ENCODE data around the gene SALL3. TPM values are rescaled to one million over a fixed set of nuclear protein-coding genes. Genes with fewer than 3 reads are reported as not detected.
A peak's percentile ranks its signal among the peaks of the same experiment; 100 is the strongest.

The SALL3 gene
- total RNA-seq, 4 donors from 2014 or later, result 0.21 to 0.40 TPM; not detected in 2

DNA sequence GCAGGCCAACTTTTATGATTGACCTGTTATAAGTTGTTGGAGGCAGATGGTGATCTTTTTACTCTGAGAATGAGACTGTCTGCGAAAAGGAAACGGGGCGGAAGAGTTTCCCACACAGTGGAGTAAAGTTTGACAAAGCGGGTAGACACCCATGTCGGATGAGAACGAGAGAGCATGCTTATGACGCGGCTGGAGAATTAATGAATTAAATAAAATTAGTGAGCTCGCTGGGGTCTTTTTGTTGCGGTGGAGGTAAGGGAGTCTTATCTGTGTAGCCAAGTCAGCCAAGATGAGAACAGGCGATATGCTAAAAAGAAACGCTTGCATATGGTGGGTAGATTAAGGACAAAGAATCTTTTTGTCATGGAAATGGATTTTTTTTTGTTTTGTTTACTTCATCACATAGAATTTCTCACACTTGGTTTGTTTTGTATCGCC is 1.8 kb downstream of the SALL3 start:
- peaks cover 38% of the 10 kb centered on the region for H3K4me1 ChIP-seq
- H3K27ac ChIP-seq, result no peak overlapping the region
- no peaks in the 10 kb centered on the region for H3K36me3 ChIP-seq
- no peaks in the 10 kb centered on the region for H3K9me3 ChIP-seq
- TF ChIP-seq EP300 (IDR thresholded peaks at IDR 0.05), result no peak
- TF ChIP-seq POLR2A (IDR thresholded peaks at IDR 0.05), result no peak
- TF ChIP-seq, protein P1, sequence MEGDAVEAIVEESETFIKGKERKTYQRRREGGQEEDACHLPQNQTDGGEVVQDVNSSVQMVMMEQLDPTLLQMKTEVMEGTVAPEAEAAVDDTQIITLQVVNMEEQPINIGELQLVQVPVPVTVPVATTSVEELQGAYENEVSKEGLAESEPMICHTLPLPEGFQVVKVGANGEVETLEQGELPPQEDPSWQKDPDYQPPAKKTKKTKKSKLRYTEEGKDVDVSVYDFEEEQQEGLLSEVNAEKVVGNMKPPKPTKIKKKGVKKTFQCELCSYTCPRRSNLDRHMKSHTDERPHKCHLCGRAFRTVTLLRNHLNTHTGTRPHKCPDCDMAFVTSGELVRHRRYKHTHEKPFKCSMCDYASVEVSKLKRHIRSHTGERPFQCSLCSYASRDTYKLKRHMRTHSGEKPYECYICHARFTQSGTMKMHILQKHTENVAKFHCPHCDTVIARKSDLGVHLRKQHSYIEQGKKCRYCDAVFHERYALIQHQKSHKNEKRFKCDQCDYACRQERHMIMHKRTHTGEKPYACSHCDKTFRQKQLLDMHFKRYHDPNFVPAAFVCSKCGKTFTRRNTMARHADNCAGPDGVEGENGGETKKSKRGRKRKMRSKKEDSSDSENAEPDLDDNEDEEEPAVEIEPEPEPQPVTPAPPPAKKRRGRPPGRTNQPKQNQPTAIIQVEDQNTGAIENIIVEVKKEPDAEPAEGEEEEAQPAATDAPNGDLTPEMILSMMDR (IDR thresholded peaks at IDR 0.05), result no peak
- TF ChIP-seq POLR2AphosphoS5 (IDR thresholded peaks at IDR 0.05), result no peak
- no peak for DNase-seq (ENCODE audit: low spot score in 2 of 2)
- WGBS, result 15% methylated on average over 13 of the region's 13 CpGs
- H3K4me3 ChIP-seq, result peak overlapping the region; percentile 31
- H3K27me3 ChIP-seq, result peaks cover 100% of the 10 kb centered on the region

DNA sequence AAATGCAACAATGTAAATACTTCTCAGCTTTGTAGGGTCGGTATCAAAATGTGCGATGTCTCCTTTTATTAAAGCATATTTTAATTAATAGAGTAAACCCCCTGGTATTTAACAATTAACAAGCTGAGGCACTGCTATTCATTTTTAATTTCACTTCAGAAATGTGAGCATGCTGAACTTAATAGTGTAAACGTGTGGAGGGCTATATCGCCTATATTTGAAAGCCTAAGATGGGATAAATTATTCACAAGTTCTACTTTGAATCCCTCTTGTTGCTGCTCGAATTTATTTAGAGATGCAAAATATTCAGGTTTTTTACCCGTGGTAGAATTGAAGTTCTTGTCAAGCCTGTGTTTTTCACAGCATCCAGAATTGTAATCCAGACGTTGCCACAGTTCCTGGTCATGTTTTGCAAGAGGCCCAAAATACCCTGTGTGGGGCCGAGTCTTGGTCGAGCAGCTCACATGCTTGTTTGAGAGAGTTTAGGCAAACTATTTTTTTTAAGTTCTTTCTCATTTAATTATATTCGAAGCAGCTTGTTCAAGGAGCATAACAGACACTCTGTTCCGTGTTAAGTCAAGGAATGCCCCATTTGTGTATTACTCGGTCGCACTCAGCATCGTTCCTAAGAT is 2.5 kb downstream of the SALL3 start:
- TF ChIP-seq POLR2A (IDR thresholded peaks at IDR 0.05) (no peak), EP300 (IDR thresholded peaks at IDR 0.05) (no peak)
- TF ChIP-seq, protein P1 (IDR thresholded peaks at IDR 0.05), result no peak
- Histone ChIP-seq H3K27me3 (peaks cover 99% of the 10 kb centered on the region), H3K9me3 (no peaks in the 10 kb centered on the region), H3K4me3 (no peak overlapping the region), H3K4me1 (peaks cover 38% of the 10 kb centered on the region), H3K27ac (no peak overlapping the region), H3K36me3 (no peaks in the 10 kb centered on the region)
- no peak for DNase-seq (ENCODE audit: low spot score in 2 of 2)
- WGBS, result 9% methylated on average over 14 of the region's 14 CpGs

DNA sequence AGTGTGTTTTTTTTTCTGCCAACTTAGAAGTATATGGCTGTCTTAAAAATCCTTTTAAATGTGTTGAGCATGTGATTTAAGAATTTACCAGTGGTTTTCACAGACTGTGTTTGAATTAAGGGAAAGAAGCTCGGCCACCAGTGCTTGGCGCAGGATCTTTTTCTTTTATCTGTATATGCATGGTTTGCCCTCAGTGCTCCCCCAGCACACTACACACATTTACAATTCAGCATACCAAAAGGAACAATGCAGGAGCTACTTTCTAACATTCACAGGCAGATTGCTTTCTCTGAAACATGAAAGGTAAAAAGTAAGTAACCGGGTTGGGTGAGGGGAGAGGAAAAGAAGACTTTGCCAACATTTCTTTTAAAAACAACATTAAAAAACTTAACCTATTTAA is 3.9 kb downstream of the SALL3 start:
- TF ChIP-seq POLR2AphosphoS5 (IDR thresholded peaks at IDR 0.05) (no peak), EP300 (IDR thresholded peaks at IDR 0.05) (no peak), POLR2A (IDR thresholded peaks at IDR 0.05) (no peak)
- TF ChIP-seq, protein P1 (IDR thresholded peaks at IDR 0.05), result no peak
- WGBS, result 52% methylated on average over 3 of the region's 3 CpGs
- H3K27me3 ChIP-seq, result peaks cover 99% of the 10 kb centered on the region
- no peak overlapping the region for H3K4me3 ChIP-seq
- DNase-seq (ENCODE audit: low spot score in 2 of 2), result no peak
- no peaks in the 10 kb centered on the region for H3K36me3 ChIP-seq
- H3K9me3 ChIP-seq, result no peaks in the 10 kb centered on the region
- peaks cover 35% of the 10 kb centered on the region for H3K4me1 ChIP-seq
- H3K27ac ChIP-seq, result no peak overlapping the region

DNA sequence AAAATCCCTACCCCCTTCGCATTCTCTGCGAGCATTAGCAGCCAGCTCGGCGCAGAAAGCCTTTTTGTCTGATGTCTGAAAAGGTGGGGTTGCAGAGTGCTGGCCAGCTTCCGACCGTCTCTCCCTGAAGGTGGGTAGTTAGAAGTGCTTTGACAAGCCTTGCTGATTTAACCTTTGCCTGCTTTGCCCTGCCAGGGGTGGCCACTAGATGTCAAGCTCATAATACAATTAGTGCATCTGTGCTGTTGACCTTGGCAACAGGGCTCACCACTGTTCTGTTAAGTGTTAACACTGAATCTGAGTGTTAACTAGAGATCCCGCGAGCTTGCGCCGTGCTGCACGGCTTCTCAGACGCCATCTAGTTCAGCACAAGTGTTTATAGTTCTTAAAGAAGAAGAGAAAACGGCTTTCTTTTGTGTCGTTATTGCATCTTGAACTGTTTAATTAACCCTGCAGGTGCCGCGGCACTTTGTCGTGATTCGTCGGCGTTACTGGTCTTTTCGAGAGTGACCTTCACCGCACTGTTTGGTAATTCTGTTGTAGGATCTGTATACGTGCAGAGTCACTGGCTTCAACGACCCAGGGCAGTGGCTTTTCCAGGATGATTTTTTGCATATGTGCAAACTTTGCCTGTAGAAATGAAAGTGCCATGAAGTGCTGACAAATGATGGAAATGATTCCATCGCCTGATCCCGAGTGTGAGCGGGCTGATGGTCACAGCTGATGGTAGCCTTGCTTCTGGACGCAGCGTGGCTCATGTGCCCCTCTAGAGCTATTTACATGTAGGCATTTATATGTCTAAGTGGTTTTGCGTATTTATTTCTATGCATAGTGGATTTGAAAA is 5.5 kb downstream of the SALL3 start:
- WGBS, result 35% methylated on average over 30 of the region's 30 CpGs
- TF ChIP-seq POLR2A (IDR thresholded peaks at IDR 0.05) (no peak), POLR2AphosphoS5 (IDR thresholded peaks at IDR 0.05) (no peak), EP300 (IDR thresholded peaks at IDR 0.05) (no peak)
- TF ChIP-seq, protein P1 (IDR thresholded peaks at IDR 0.05), result no peak
- no peaks in the 10 kb centered on the region for H3K9me3 ChIP-seq
- H3K27ac ChIP-seq, result no peak overlapping the region
- H3K4me1 ChIP-seq, result peaks cover 25% of the 10 kb centered on the region
- DNase-seq (ENCODE audit: low spot score in 2 of 2), result no peak
- H3K36me3 ChIP-seq, result no peaks in the 10 kb centered on the region
- peaks cover 91% of the 10 kb centered on the region for H3K27me3 ChIP-seq
- no peak overlapping the region for H3K4me3 ChIP-seq

DNA sequence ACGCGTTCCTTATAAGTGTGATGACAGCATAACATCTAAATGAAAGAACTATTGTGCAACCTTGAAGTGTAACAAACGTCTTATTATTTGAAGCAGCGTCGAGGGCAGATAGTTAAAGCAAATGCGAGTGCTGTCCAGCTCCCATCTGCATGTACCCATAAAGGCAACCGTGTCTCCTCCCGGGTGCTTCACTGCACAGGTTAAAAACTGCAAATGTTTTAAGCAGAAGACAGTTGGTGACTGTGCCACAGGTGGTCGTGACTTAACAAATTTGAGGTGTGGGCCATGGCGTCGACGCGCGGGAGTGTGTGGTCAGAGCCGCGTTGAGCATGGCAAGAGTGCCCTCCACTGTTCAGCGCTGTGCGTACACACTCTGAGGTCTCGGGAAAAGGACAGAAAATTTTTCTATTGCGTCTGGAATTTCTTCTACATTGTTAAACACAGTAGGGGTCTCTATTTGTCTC is 6.4 kb downstream of the SALL3 start:
- Histone ChIP-seq H3K27me3 (peaks cover 87% of the 10 kb centered on the region), H3K4me3 (no peak overlapping the region), H3K27ac (no peak overlapping the region), H3K36me3 (no peaks in the 10 kb centered on the region), H3K4me1 (peaks cover 16% of the 10 kb centered on the region), H3K9me3 (no peaks in the 10 kb centered on the region)
- 12% methylated on average over 15 of the region's 20 CpGs for WGBS
- no peak for DNase-seq (ENCODE audit: low spot score in 2 of 2)
- no peak for TF ChIP-seq POLR2A (IDR thresholded peaks at IDR 0.05)
- TF ChIP-seq, protein P1 (IDR thresholded peaks at IDR 0.05), result peak in 1 of 2 donors; percentile 25

Data from suprapubic skin (tissue), 4 donors.